ENCODE results near the gene PTGFRN.

- no peak for TF ChIP-seq CTCF (conservative IDR thresholded peaks at IDR 0.05; ENCODE audit: low read length)
- no peak for TF ChIP-seq EZH2phosphoT487 (IDR thresholded peaks at IDR 0.05; ENCODE audit: borderline replicate concordance, low read depth, low read length)
Measured at GRCh38 chr1:116958977-116959376, 49.3 kb downstream of the PTGFRN start.
